ENCODE measurements around the gene PSMG3.
"Not testable (repeated sequence)": the region's sequence is repeated elsewhere in the genome, so short reads cannot be mapped to it uniquely, and the experiment has no call there.

GRCh38 chr7:1519322-1519922, 50.4 kb downstream of the PSMG3 start:
- TF ChIP-seq CTCF, POLR2AphosphoS5, EP300 (IDR thresholded peaks at IDR 0.05): not testable (repeated sequence)
